ENCODE data around the gene ANKMY2.
A peak's percentile ranks its signal among the peaks of the same experiment; 100 is the strongest.

ANKMY2 gene

GRCh38 chr7:16581286-16581685, 64.3 kb downstream of the ANKMY2 start:
- Histone ChIP-seq H3K27me3 (ENCODE audit: insufficient read depth, poor library complexity, severe bottlenecking) (no peaks in the 10 kb centered on the region), H3K36me3 (ENCODE audit: low read depth) (no peaks in the 10 kb centered on the region), H3K27ac (ENCODE audit: poor library complexity, severe bottlenecking) (no peak overlapping the region), H3K4me1 (ENCODE audit: insufficient read depth, poor library complexity, severe bottlenecking) (no peaks in the 10 kb centered on the region), H3K9me3 (ENCODE audit: severe bottlenecking) (no peaks in the 10 kb centered on the region), H3K4me3 (ENCODE audit: severe bottlenecking) (no peak overlapping the region)
- DNase-seq (ENCODE audit: low spot score) (no peak), ATAC-seq (ENCODE audit: low read depth) (no peak)
- TF ChIP-seq CTCF (IDR thresholded peaks at IDR 0.05; ENCODE audit: poor library complexity, severe bottlenecking): no peak

- Histone ChIP-seq H3K4me1 (ENCODE audit: insufficient read depth, poor library complexity, severe bottlenecking) (no peaks in the 10 kb centered on the region), H3K4me3 (ENCODE audit: severe bottlenecking) (no peak overlapping the region), H3K27me3 (ENCODE audit: insufficient read depth, poor library complexity, severe bottlenecking) (no peaks in the 10 kb centered on the region), H3K36me3 (ENCODE audit: low read depth) (no peaks in the 10 kb centered on the region), H3K27ac (ENCODE audit: poor library complexity, severe bottlenecking) (no peak overlapping the region), H3K9me3 (ENCODE audit: severe bottlenecking) (no peaks in the 10 kb centered on the region)
- TF ChIP-seq CTCF (IDR thresholded peaks at IDR 0.05; ENCODE audit: poor library complexity, severe bottlenecking): no peak
- ATAC-seq (ENCODE audit: low read depth) (no peak), DNase-seq (ENCODE audit: low spot score) (no peak)
Measured at GRCh38 chr7:16579216-16579615, 66.3 kb downstream of the ANKMY2 start.

GRCh38 chr7:16571941-16572340, 73.6 kb downstream of the ANKMY2 start:
- H3K4me3 ChIP-seq (ENCODE audit: severe bottlenecking): no peak overlapping the region
- DNase-seq (ENCODE audit: low spot score) (no peak), ATAC-seq (ENCODE audit: low read depth) (no peak)
- H3K27me3 ChIP-seq (ENCODE audit: insufficient read depth, poor library complexity, severe bottlenecking): no peaks in the 10 kb centered on the region
- no peak for TF ChIP-seq CTCF (IDR thresholded peaks at IDR 0.05; ENCODE audit: poor library complexity, severe bottlenecking)
- no peaks in the 10 kb centered on the region for H3K4me1 ChIP-seq (ENCODE audit: insufficient read depth, poor library complexity, severe bottlenecking)
- H3K9me3 ChIP-seq (ENCODE audit: severe bottlenecking): no peaks in the 10 kb centered on the region
- H3K36me3 ChIP-seq (ENCODE audit: low read depth): no peaks in the 10 kb centered on the region
- no peak overlapping the region for H3K27ac ChIP-seq (ENCODE audit: poor library complexity, severe bottlenecking)

- no peak overlapping the region for H3K4me3 ChIP-seq (ENCODE audit: severe bottlenecking)
- H3K36me3 ChIP-seq (ENCODE audit: low read depth): no peaks in the 10 kb centered on the region
- H3K27me3 ChIP-seq (ENCODE audit: insufficient read depth, poor library complexity, severe bottlenecking): no peaks in the 10 kb centered on the region
- ATAC-seq (ENCODE audit: low read depth) (peak; percentile 52; the same call in 2 of the 3 replicates), DNase-seq (ENCODE audit: low spot score) (no peak)
- H3K4me1 ChIP-seq (ENCODE audit: insufficient read depth, poor library complexity, severe bottlenecking): no peaks in the 10 kb centered on the region
- H3K27ac ChIP-seq (ENCODE audit: poor library complexity, severe bottlenecking): no peak overlapping the region
- TF ChIP-seq CTCF (IDR thresholded peaks at IDR 0.05; ENCODE audit: poor library complexity, severe bottlenecking): peak; percentile 96
- no peaks in the 10 kb centered on the region for H3K9me3 ChIP-seq (ENCODE audit: severe bottlenecking)
Measured at GRCh38 chr7:16564909-16565426, 80.6 kb downstream of the ANKMY2 start.

- Histone ChIP-seq H3K4me3 (ENCODE audit: severe bottlenecking) (no peak overlapping the region), H3K27me3 (ENCODE audit: insufficient read depth, poor library complexity, severe bottlenecking) (no peaks in the 10 kb centered on the region), H3K4me1 (ENCODE audit: insufficient read depth, poor library complexity, severe bottlenecking) (no peaks in the 10 kb centered on the region), H3K36me3 (ENCODE audit: low read depth) (no peaks in the 10 kb centered on the region), H3K27ac (ENCODE audit: poor library complexity, severe bottlenecking) (no peak overlapping the region), H3K9me3 (ENCODE audit: severe bottlenecking) (no peaks in the 10 kb centered on the region)
- no peak for DNase-seq (ENCODE audit: low spot score)
- no peak for ATAC-seq (ENCODE audit: low read depth)
- TF ChIP-seq CTCF (IDR thresholded peaks at IDR 0.05; ENCODE audit: poor library complexity, severe bottlenecking): no peak
Measured at GRCh38 chr7:16564023-16564380, 81.6 kb downstream of the ANKMY2 start.

Measured in RWPE2 (cell line).